ENCODE measurements around the gene MVB12B. TPM values are rescaled to one million over a fixed set of nuclear protein-coding genes. Genes with fewer than 3 reads are reported as not detected.

MVB12B gene
- total RNA-seq, 4 donors from 2014 or later: 2.1 to 39.2 (median 22.2) TPM

DNA sequence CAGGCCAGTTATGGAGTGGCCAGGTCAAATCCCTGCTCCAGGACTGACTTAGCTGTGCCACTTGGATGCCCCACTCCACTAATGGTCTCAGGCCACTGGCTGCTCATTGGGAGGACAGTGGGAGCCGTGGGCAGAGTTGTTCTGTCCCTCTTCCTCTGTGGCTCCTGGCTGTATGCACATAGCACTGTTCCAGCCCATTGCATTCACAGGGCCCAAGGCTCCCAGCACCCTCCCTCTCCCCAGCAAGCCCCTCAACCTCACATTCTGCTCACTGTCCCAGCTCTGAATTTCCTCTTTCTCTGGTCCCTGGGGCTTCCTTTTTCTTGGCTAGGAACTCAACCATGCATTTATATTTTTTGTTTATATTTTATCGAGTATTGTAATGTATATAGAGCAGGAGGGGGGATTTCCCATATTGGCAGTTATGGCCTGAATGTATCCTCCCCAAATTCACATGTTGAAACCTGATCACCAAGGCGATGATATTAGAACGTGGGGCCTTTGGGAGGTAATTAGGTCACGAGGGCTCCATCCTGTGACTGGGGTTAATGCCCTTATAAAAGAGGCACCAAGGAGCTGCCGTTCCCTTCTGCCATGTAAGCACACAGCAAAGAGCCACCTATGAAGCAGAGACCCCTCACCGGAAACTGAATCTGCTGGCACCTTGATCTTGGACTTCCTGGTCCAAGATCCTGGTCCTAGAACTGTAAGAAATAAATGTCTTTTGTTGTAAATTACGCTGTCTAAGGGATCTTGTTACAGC, 17.0 kb upstream of the MVB12B start:
- no peak for TF ChIP-seq POLR2A (IDR thresholded peaks at IDR 0.05)
- TF ChIP-seq, protein P1, sequence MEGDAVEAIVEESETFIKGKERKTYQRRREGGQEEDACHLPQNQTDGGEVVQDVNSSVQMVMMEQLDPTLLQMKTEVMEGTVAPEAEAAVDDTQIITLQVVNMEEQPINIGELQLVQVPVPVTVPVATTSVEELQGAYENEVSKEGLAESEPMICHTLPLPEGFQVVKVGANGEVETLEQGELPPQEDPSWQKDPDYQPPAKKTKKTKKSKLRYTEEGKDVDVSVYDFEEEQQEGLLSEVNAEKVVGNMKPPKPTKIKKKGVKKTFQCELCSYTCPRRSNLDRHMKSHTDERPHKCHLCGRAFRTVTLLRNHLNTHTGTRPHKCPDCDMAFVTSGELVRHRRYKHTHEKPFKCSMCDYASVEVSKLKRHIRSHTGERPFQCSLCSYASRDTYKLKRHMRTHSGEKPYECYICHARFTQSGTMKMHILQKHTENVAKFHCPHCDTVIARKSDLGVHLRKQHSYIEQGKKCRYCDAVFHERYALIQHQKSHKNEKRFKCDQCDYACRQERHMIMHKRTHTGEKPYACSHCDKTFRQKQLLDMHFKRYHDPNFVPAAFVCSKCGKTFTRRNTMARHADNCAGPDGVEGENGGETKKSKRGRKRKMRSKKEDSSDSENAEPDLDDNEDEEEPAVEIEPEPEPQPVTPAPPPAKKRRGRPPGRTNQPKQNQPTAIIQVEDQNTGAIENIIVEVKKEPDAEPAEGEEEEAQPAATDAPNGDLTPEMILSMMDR (IDR thresholded peaks at IDR 0.05): no peak
- Histone ChIP-seq H3K4me1 (no peaks in the 10 kb centered on the region), H3K27me3 (no peaks in the 10 kb centered on the region), H3K4me3 (no peak overlapping the region), H3K36me3 (no peaks in the 10 kb centered on the region), H3K9me3 (no peaks in the 10 kb centered on the region), H3K27ac (no peak overlapping the region)
- intact Hi-C loops (cut with DNase I; ENCODE audit: low total_unique reads): loop anchor here (10.0 kb wide), 1 partner anchor 85 kb away; no protein-coding TSS in a partner anchor
- DNase-seq: no peak

DNA sequence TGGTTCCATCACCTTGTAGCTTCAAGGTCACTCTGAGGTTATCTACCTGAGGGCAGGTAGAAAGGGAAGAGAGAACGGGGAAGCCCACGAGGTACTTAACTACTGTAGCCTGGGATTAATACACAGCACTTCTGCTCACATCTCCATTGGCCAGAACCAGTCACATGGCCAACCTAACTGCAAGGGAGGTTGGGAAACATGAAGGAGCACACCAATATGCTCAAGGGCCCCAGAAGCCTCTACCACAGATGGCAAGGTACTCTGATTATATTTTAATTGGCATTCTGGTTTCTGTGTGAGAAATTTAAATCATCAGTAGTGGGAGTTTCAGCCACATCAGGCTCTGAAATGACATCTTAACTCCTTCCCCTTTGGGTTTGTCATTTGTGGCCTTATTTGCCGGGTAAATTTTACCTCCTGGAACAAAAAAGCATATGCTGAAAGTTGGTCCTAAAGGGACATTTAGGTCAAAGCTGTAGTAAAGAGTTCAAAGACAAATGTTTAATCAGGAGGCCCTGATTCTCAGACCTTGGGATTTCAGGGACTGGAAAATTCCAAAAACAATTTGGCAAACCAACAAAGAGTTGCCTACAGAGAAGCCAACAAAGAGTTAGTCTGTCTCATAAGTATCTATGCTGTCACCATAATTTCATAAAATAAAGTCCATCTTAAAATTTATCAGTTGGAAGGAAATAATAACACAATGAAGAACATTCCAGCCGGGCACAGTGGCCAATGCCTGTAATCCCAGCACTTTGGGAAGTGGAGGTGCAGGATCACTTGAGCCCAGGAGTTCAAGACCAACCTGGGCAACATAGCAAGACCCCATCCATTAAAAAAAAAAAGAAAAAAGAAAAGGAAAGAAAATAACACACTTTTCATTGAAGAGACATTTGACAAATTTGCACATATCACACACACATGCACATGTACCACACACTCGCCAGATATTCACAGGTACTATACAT, 13.8 kb upstream of the MVB12B start:
- no peak for TF ChIP-seq POLR2A (IDR thresholded peaks at IDR 0.05)
- TF ChIP-seq, protein P1 (IDR thresholded peaks at IDR 0.05): no peak
- DNase-seq: no peak
- intact Hi-C loops (cut with DNase I; ENCODE audit: low total_unique reads): no loop called here
- no peaks in the 10 kb centered on the region for H3K9me3 ChIP-seq
- no peaks in the 10 kb centered on the region for H3K36me3 ChIP-seq
- H3K27me3 ChIP-seq: no peaks in the 10 kb centered on the region
- no peak overlapping the region for H3K4me3 ChIP-seq
- H3K27ac ChIP-seq: no peak overlapping the region
- no peaks in the 10 kb centered on the region for H3K4me1 ChIP-seq

DNA sequence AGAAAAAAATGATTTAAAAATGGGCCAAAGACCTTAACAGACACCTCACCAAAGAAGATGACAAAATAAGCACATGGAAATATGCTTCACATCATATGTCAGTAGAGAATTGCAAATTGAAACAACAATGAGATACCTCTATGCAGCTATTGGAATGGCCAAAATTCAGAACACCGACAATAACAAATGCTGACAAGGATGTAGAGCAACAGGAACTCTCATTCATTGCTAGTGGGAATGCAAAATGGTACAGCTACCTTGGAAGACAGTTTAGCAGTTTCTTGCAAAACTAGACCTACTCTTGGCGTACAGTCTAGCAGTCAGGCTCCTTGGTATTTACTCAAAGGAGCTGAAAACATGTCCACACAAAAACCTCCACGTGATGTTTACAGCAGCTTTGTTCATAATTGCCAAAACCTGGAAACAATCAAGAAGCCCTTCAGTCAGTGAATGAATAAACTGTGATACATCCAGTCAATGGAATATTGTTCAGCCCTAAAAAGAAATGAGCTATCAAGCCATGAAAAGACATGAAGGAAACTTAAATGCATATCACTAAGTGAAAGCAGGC, 10.5 kb upstream of the MVB12B start:
- no peak overlapping the region for H3K4me3 ChIP-seq
- TF ChIP-seq POLR2A (IDR thresholded peaks at IDR 0.05): no peak
- TF ChIP-seq, protein P1 (IDR thresholded peaks at IDR 0.05): no peak
- intact Hi-C loops (cut with DNase I; ENCODE audit: low total_unique reads): no loop called here
- H3K27ac ChIP-seq: no peak overlapping the region
- H3K9me3 ChIP-seq: no peaks in the 10 kb centered on the region
- no peaks in the 10 kb centered on the region for H3K36me3 ChIP-seq
- no peaks in the 10 kb centered on the region for H3K27me3 ChIP-seq
- H3K4me1 ChIP-seq: no peaks in the 10 kb centered on the region
- DNase-seq: no peak

DNA sequence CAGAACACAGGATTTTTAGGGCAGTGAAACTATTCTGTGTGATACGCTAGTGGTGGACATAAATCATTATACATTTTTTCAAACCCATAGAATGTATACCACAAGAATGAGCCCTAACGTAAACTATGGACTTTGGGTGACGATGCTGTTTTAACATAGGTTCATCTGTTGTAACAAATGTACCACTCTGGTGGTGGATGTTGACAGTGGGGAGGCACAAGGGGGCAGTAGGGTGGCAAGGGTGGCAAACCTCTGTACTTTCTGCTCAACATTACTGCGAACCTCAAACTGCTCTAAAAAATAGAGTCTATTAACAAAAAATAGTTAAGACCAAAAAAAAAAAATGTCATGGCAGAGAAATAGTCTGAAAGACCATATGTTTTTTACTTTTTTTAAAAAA, 9.1 kb upstream of the MVB12B start:
- Histone ChIP-seq H3K27ac (no peak overlapping the region), H3K4me3 (no peak overlapping the region), H3K27me3 (no peaks in the 10 kb centered on the region), H3K36me3 (no peaks in the 10 kb centered on the region), H3K4me1 (no peaks in the 10 kb centered on the region), H3K9me3 (no peaks in the 10 kb centered on the region)
- intact Hi-C loops (cut with DNase I; ENCODE audit: low total_unique reads): no loop called here
- DNase-seq: no peak
- TF ChIP-seq, protein P1 (IDR thresholded peaks at IDR 0.05): peak in 1 of 4 experiments; percentile 7
- TF ChIP-seq POLR2A (IDR thresholded peaks at IDR 0.05): no peak
